GM12891 (cell line): ENCODE results near the gene FBN2.

ENCODE experiments used
- DNase-seq: peaks from one replicate; pipeline ENCODE4 v3.0.0; 2011; ENCODE audit warnings: low spot score; ENCODE audit not compliant: insufficient read length
- FAIRE-seq: peaks from 2 replicates; lab custom pipeline; 2011; peaks lifted over from hg19 to GRCh38; lab: Jason Lieb, UNC
- PAX5 ChIP-seq: IDR thresholded peaks from 2 replicates; pipeline ENCODE4 v1.6.1; 2011; ENCODE audit warnings: low read length, moderate library complexity, mild to moderate bottlenecking; ENCODE audit not compliant: insufficient read depth, severe bottlenecking
- POLR2A ChIP-seq: IDR thresholded peaks from 2 replicates; pipeline ENCODE4 v1.6.1; 2011; ENCODE audit warnings: low read depth, low read length, control low read depth
- POLR2AphosphoS5 ChIP-seq: IDR thresholded peaks from 2 replicates; pipeline ENCODE4 v1.6.1; 2011; ENCODE audit warnings: low read depth, low read length, control low read depth
- POU2F2 ChIP-seq: IDR thresholded peaks from 2 replicates; pipeline ENCODE4 v1.6.1; 2011; ENCODE audit warnings: low read depth, mild to moderate bottlenecking, control low read depth, low read length, moderate library complexity
- SPI1 ChIP-seq: IDR thresholded peaks from 2 replicates; pipeline ENCODE4 v1.6.1; 2011; ENCODE audit warnings: low read depth, low read length, control low read depth
- TAF1 ChIP-seq: IDR thresholded peaks from 2 replicates; pipeline ENCODE4 v1.6.1; 2011; ENCODE audit warnings: low read depth, low read length, control low read depth

Gene FBN2

DNA sequence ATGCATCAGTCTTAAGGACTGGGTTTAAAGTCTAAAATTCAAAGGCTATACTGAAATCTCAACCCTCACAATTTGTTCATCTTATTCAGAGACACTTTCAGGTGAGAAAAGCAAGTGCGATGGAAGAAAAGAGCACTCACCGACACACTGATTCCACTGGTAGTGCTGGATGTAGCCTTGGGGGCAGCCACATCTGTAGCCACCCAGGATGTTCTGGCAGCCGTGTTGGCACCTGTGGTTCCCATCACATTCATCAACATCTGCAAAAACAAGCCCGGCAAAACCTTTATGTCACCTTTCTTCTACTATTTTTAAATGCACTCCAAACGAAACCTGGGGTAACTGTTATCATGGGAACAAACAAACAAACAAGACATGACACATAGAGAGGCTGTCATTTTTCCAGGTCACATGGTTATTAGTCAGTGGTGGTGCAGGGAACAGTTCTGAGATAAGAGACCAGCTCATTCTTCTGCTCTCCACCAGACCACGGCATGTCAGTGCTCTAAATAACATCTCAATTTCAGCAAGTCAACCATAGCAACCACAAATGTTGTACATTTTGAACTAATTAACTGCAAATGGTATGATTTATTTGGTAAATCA lies 266.1 kb downstream of the FBN2 start:
- FAIRE-seq, result no peak
- no peak for DNase-seq
- TF ChIP-seq SPI1, result no peak
- TF ChIP-seq POLR2AphosphoS5, result no peak
- no peak for TF ChIP-seq POLR2A
- TF ChIP-seq PAX5, result no peak
- no peak for TF ChIP-seq POU2F2
- TF ChIP-seq TAF1, result no peak

- FAIRE-seq (no peak), DNase-seq (no peak)
- TF ChIP-seq TAF1 (no peak), POLR2AphosphoS5 (no peak), PAX5 (no peak), POLR2A (no peak), POU2F2 (no peak), SPI1 (no peak)
Measured at GRCh38 chr5:128271071-128271470, 267.0 kb downstream of the FBN2 start.

- DNase-seq, result no peak
- no peak for FAIRE-seq
- TF ChIP-seq SPI1 (no peak), POU2F2 (no peak), TAF1 (no peak), PAX5 (no peak), POLR2A (no peak), POLR2AphosphoS5 (no peak)
Measured at GRCh38 chr5:128264564-128265360, 273.3 kb downstream of the FBN2 start.

- DNase-seq, result no peak
- FAIRE-seq, result no peak
- TF ChIP-seq POLR2A (no peak), TAF1 (no peak), POU2F2 (no peak), POLR2AphosphoS5 (no peak), SPI1 (no peak), PAX5 (no peak)
Measured at GRCh38 chr5:128263357-128263756, 274.7 kb downstream of the FBN2 start.

DNA sequence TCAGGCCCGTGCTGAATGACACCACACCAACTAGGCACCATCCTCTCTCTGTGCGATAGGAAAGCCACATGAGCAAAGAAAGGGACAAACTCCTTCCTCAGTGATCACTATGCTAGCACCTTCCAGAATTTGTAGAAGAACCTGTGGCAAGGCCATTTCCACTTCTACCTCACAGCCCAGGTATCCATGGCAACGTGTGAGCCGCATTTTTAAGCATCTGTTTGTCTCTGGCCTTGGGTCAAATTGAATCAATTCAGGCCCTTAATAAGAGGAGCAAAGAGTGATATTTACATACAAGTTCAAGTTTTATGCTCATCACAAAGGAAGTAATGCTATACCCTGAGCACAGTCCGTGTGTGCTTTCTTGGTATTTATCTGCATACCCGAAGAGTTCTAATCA lies 275.1 kb downstream of the FBN2 start:
- no peak for TF ChIP-seq POU2F2
- FAIRE-seq (no peak), DNase-seq (no peak)

DNA sequence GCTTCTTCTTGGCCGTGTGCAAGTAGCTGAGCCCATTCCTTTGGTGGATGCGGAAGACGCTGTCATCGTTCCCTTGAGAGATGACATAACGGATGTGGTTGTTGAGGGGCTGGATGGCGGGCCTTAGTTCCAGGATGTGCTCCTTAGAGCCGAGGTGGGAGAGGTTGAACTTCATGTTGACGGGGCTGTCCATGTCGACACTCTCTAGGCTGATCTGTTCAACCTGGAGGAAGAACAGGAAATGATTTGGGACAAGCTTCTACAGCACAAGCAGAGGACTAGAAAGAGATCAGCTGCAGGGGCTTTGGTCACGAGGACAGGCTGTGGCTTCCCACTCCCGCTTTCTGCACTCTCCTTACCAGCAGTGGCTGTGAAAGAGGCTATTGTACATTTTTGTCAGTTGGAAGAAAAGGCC lies 278.4 kb downstream of the FBN2 start:
- no peak for TF ChIP-seq PAX5
- no peak for TF ChIP-seq TAF1
- TF ChIP-seq POLR2A, result no peak
- TF ChIP-seq SPI1, result no peak
- no peak for TF ChIP-seq POLR2AphosphoS5
- TF ChIP-seq POU2F2, result no peak
- FAIRE-seq (no peak), DNase-seq (no peak)

DNA sequence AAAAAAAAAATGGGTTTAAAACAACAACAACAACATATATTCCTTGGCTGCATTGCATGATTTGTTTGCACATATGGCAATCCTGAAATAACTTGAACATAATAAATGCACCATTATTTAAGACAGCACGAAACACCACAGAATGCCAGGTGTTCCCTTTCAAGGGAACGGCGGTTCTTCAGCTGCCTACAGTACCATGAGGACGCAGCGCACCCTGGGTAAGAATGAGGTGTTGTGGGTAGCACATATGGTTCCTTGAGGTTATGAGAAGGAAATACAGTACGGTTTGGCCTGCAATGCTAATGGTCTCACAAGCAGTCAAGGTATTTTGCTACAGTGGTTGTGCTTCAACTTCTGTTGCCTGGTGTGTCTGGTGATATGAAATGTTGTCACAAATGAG lies 279.7 kb downstream of the FBN2 start:
- FAIRE-seq (no peak), DNase-seq (no peak)
- TF ChIP-seq POLR2A, result no peak
- TF ChIP-seq TAF1, result no peak
- no peak for TF ChIP-seq POU2F2

DNA sequence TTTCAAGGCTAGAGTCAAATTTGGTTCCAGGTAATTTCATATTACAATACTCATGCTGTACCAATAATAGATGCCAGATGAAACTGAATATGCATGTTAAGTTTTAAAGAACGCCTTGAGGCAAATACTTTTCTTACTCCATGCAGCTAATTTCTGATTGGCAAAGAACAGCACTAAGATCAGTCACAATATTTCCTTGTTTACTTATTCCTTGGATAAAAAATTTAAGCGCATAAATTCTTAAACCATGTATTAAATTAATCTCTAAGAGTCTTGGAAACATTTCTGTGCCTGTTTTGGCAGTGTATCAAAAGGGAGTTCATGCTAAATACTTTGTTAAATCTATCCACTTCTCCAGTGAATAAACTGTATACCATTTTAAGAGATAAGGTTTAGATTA lies 281.0 kb downstream of the FBN2 start:
- no peak for DNase-seq
- TF ChIP-seq POLR2AphosphoS5, result no peak
- no peak for TF ChIP-seq TAF1
- no peak for TF ChIP-seq POU2F2
- no peak for TF ChIP-seq SPI1
- no peak for TF ChIP-seq PAX5
- no peak for TF ChIP-seq POLR2A
- no peak for FAIRE-seq

- TF ChIP-seq PAX5 (no peak), SPI1 (no peak), POLR2A (no peak), POLR2AphosphoS5 (no peak), POU2F2 (no peak), TAF1 (no peak)
- FAIRE-seq (no peak), DNase-seq (no peak)
Measured at GRCh38 chr5:128254789-128255188, 283.3 kb downstream of the FBN2 start.
